ENCODE data around the gene SUGT1. TPM values are rescaled to one million over a fixed set of nuclear protein-coding genes. Genes with fewer than 3 reads are reported as not detected.
"Not testable (repeated sequence)": the region's sequence is repeated elsewhere in the genome, so short reads cannot be mapped to it uniquely, and the experiment has no call there.

Gene SUGT1
- total RNA-seq, 4 donors from 2014 or later = 20.9 to 102 (median 60.5) TPM

DNA sequence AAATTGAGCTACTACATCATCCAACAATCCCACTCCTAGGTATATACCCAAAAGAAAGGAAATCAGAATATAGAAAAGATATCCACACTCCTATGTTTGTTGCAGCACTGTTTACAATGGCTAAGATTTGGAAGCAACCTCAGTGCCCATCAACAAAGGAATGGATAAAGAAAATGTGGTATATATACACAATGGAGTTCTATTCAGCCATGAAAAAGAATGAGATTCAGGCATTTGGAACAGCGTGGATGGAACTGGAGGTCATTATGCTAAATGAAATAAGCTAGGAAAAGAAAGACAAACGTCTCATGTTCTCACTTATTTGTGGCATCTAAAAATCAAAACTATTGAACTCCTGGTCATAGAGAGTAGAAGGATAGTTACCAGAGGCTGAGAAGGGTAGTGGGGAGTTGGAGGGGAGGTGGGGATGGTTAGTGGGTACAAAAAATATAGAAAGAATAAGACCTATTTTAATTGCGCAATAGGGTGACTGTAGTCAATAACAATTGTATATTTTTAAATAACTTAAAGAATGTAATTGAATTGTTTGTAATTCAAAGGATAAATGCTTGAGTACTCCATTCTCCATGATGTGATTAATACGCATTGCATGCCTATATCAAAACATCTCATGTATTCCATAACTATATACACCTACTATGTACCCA is 37.4 kb upstream of the SUGT1 start:
- H3K27me3 ChIP-seq = no peaks in the 10 kb centered on the region
- no peaks in the 10 kb centered on the region for H3K4me1 ChIP-seq

DNA sequence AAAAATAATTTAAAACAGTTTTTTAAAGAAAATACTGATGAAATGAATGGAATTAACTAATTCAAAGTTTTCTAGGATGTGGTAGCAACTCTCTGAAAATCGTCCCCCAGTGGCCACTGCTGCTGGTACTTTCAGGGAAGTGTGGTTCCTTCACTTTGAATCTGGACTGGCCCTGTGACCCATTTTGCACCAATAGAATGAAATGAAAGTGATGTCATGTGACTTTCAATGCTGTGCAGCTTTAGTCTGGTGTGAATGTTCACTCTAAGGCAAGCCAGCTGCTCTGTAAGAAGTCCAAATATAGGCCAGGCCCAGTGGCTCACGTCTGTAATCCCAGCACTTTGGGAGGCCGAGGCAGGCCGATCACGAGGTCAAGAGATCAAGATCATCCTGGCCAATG is 36.8 kb upstream of the SUGT1 start:
- intact Hi-C loops (cut with DNase I; ENCODE audit: low total_unique reads) = no loop called here
- no peak overlapping the region for H3K4me3 ChIP-seq
- H3K9me3 ChIP-seq = no peaks in the 10 kb centered on the region
- TF ChIP-seq, protein P1, sequence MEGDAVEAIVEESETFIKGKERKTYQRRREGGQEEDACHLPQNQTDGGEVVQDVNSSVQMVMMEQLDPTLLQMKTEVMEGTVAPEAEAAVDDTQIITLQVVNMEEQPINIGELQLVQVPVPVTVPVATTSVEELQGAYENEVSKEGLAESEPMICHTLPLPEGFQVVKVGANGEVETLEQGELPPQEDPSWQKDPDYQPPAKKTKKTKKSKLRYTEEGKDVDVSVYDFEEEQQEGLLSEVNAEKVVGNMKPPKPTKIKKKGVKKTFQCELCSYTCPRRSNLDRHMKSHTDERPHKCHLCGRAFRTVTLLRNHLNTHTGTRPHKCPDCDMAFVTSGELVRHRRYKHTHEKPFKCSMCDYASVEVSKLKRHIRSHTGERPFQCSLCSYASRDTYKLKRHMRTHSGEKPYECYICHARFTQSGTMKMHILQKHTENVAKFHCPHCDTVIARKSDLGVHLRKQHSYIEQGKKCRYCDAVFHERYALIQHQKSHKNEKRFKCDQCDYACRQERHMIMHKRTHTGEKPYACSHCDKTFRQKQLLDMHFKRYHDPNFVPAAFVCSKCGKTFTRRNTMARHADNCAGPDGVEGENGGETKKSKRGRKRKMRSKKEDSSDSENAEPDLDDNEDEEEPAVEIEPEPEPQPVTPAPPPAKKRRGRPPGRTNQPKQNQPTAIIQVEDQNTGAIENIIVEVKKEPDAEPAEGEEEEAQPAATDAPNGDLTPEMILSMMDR (IDR thresholded peaks at IDR 0.05) = no peak
- no peak for TF ChIP-seq POLR2A (IDR thresholded peaks at IDR 0.05)
- no peaks in the 10 kb centered on the region for H3K4me1 ChIP-seq
- no peak overlapping the region for H3K27ac ChIP-seq
- no peaks in the 10 kb centered on the region for H3K36me3 ChIP-seq
- no peak for DNase-seq
- H3K27me3 ChIP-seq = no peaks in the 10 kb centered on the region

More for the DNA sequence above, 37.4 kb upstream of the SUGT1 start:
- H3K4me3 ChIP-seq = no peak overlapping the region
- H3K27ac ChIP-seq = no peak overlapping the region
- no peak for DNase-seq
- TF ChIP-seq, protein P1 (IDR thresholded peaks at IDR 0.05) = no peak
- no peak for TF ChIP-seq POLR2A (IDR thresholded peaks at IDR 0.05)
- H3K9me3 ChIP-seq = no peaks in the 10 kb centered on the region
- H3K36me3 ChIP-seq = no peaks in the 10 kb centered on the region
- intact Hi-C loops (cut with DNase I; ENCODE audit: low total_unique reads) = no loop called here

DNA sequence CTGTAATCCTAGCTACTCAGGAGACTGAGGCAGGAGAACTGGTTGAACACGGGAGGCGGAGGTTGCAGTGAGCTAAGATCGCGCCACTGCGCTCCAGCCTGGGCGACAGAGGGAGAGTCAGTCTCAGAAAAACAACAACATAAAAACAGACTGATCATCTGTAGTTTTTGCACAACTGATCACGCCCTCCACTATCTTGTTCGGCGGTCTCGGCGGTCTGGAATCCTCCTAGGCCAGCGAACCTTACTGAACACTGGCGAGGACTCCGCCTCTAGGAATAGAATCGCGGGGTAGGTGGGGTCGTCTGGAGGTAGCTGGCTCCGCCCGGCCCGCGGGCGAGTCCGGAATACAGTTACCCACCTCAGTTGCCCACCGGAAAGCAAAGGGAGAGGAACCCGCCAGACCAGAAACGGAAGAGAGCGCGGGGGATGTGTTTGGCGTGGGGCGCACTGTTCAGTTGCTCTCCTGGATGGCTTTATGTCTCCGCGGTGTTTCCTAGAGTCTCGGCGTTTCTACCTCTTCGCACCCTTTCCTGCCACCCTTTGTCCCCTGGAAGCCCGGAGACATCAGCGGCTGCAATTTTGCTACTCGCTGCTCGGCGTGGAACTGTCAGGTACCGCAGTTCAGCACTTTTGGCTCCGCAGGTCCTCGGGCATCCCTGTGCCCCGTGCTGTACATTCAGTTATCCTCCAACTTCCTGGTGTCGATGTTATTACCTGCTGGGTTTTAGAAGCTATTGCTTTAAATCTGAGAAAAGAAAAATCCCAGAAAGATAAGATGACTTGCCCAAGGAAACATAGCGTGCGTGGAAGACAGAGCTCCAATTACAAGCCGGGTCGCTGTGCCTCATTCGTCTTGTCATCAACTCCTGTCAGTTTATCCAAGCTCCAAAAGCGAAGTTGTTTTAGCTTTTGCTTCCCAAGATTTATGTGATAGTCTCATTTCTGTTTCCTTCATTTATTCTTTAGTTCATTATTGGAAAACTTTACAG is 35.3 kb upstream of the SUGT1 start:
- Histone ChIP-seq H3K4me3 (peak overlapping the region; percentile 61 to 71), H3K27ac (peak overlapping the region; percentile 85 to 93), H3K27me3 (no peaks in the 10 kb centered on the region), H3K36me3 (no peaks in the 10 kb centered on the region), H3K9me3 (no peaks in the 10 kb centered on the region), H3K4me1 (no peaks in the 10 kb centered on the region)
- TF ChIP-seq POLR2A (IDR thresholded peaks at IDR 0.05) = peak in 1 of 2 donors; percentile 40
- TF ChIP-seq, protein P1 (IDR thresholded peaks at IDR 0.05) = peak in 1 of 4 experiments; percentile 12
- DNase-seq = peak; percentile 81 to 85
- intact Hi-C loops (cut with DNase I; ENCODE audit: low total_unique reads) = no loop called here

DNA sequence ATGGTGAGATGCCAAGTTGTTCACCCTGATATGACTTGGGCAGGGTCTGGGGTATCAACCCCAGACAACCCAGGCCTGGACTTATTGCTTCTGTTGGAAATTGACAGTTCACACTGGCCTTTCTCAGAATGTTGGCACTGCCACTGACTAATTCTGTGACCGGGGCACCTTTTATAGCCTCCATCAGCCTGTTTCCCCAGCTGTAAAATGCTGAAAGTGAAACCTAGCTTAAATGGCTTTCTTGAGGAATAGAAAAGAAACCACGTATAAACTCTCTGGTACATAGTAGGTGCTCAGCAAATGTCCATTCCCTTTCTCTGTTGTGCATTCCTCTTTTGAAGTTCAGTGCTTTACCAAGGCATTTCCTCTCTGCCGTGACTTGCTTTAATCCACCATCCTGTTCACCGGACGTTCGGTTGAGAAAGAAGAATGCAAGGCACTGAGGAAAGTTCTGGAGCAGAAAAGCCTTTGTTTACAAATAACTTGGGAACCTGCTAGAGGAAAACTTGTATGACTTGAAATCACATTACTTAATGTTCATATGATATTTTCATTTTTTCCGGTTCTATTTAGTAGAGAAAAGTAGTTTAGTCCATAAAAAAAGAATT is 21.4 kb upstream of the SUGT1 start:
- intact Hi-C loops (cut with DNase I; ENCODE audit: low total_unique reads); DNase-seq; H3K4me3 ChIP-seq; H3K9me3 ChIP-seq; H3K4me1 ChIP-seq; H3K27ac ChIP-seq; H3K27me3 ChIP-seq; H3K36me3 ChIP-seq: not testable (repeated sequence)

DNA sequence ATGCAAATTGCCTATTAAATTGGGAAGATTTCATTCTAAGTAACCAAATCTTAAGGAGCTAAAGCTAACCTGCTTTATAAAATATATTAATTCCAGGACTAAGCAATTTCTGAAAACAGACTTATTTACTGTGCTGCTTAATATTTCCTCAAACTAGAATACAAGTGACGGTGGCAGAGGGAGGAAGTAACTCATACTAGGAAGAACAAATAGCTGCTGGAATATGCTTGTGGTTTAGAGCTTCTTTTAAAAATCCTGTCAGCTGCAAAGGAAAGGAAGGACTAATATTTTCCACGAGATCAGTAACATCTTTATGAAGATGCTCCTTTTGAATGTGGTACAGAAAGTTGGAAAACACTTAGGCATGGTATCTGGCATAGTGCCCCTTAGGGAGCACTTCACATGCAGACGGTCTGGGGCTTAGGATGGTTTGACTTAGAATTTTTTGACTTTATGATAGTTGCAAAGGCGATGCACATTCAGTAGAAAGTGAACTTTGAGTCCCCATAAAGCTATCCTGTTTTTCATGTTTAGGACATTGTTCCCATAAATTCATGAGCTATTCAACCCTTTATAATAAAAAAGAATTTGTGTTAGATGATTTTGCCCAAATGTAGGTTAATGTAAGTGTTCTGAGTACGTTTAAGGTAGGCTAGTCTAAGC is 13.8 kb upstream of the SUGT1 start:
- Histone ChIP-seq H3K36me3 (no peaks in the 10 kb centered on the region), H3K4me3 (no peak overlapping the region), H3K27ac (no peak overlapping the region)

More for the DNA sequence above, 13.8 kb upstream of the SUGT1 start:
- no peaks in the 10 kb centered on the region for H3K4me1 ChIP-seq
- no peak for TF ChIP-seq POLR2A (IDR thresholded peaks at IDR 0.05)
- TF ChIP-seq, protein P1 (IDR thresholded peaks at IDR 0.05) = no peak
- intact Hi-C loops (cut with DNase I; ENCODE audit: low total_unique reads) = no loop called here
- H3K9me3 ChIP-seq = no peaks in the 10 kb centered on the region
- no peak for DNase-seq
- H3K27me3 ChIP-seq = no peaks in the 10 kb centered on the region
